Measurements from ENCODE around the gene LUZP2.

LUZP2 gene

GRCh38 chr11:25119416-25119815 lies 622.6 kb downstream of the LUZP2 start:
- no peak for DNase-seq (ENCODE audit: low read depth in 2 of 2)
